HS-5 (cell line): ENCODE data around the gene RABGAP1.

Experiments used
- DNase-seq: peaks from one replicate; pipeline ENCODE4 v3.0.0-alpha.2; 2012; ENCODE audit warnings: low read depth

Gene RABGAP1

DNA sequence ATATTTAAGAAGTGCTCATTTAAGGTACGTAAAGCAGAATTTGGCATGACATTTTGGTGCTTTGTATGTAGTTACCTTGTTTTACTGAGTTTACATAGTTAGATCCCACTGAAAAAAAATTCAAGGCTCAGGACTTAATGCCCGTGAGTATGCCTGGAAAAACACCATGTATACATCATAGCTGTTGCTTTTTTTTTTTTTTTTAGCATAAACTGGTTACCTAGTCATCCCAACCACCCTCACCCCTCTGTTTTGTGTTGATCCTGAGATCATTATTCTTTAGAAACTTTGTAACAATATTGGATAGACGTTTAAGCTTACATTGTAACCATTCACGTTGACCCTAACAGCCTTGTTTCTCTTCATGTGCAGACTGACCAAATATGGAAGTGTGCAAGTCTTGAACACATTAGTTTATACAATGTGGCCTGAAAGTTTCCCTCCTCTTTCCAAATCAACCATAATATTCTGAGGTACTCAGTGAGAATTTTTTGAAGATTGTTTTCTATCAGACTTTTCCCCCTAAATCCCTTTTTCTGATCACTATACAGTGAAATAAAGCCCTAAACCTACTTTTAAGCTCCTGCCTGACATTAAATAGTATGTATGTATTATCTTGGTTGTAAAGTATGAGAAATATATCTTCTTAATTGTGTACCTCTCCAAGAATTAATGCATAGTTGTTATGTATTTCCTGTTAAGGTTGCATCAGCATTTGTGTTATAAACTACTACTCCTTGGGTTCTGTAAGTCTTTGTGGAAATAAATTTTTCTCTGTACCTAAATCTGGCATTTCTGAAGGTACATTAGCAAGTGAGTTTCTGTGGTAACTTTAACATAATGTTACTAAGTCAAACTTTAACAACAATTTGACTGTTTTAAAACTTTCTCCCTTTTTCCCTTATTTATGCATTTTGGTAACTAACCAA lies 4.4 kb downstream of the RABGAP1 start:
- no peak for DNase-seq

DNA sequence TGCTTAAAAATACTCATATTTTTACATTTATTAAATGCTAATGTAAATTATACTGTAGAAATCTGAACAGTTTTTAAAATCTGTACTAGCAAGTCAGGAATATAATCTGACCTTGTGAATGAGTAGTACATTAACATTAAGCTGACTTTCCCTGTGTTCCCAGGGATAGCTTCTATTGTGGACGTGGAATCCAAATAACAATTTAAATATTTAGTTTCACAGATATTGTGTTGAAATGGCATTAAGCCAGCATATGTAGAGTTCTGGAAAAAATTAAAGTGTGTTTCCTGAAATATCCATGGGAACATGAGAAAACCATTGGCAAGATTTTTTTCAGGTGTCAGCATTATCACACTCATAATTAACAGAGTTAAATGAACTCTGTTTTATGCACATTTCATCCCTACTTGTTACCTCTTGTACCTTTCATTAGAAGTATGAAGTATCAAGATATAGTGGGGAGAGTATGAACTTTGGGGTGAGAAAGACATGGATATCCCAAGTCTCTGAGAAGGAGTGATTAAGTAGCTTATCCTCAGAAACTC lies 5.7 kb downstream of the RABGAP1 start:
- no peak for DNase-seq

DNA sequence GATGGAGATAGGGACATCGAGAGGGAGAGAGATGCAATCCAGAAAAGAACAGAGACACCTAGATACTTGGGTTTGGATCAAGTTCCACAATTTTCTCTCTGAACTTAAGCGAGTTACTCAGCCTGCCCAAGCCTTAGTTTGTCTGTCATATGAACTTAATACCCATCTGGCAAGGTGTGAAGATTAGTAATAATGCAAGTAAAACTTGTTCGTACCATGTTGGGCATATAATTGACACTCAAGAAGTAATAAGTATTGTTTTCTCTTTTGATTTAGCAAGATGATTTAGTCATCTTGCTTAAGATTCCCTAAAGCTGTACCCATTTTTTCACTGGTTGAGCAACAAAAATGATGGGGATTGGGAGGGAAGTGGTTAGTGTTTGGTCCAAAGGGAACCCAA lies 7.5 kb downstream of the RABGAP1 start:
- DNase-seq, result no peak

DNA sequence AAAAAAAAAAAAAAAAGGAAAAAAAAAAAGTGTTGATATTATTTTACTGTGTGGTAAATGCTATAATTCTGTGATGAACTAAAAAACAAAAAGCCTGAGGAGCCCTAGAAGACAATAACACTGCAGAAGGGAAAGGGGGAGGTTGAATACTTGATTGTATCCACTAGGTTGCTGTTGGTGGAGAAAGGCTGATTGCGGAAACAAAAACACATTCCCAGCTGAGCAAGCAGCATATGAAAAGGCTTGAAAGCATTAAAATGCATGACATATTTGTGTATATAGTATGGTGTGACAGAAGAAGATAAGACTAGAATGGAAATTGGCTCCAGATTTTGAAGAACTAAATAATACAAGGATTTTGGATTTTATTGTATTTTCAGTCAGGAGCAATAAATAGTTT lies 8.9 kb downstream of the RABGAP1 start:
- DNase-seq, result no peak

DNA sequence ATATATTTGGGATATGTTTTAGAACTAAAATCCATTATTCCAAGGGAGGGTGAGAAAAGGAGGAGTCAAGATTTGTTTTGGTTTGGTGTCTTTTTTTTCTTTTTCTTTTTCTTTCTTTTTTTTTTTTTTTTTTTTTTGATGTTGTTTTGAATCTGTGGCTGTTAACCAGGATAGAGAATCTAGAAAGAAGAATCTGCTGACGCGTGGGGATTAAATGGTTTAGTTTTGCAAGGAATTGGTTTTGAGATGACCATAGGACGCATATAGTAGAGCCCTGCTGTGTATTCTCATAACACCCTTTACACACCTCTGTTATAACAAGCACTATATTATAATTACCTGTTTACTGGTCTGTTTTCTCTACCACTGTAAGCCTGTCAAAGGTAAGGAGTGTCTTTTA lies 9.4 kb downstream of the RABGAP1 start:
- DNase-seq, result no peak

DNA sequence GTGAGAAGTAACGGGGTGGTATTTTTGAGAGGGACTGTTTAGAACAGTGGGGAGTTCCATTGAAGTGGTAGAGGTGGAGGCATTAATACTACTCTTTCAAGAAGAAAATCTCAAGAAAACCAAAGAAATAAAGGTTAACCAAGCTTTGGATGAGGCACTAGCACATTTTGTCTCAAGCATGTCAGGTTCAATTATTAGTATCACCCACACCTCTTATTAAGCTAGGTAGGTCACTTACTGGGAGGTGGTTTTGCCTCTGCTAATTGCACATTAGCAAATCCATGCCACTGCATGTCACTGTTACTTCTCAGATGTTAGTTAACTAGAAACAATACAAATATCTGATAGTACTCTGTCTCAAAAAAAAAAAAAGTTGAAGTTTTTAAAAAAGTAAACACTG lies 10.2 kb downstream of the RABGAP1 start:
- DNase-seq, result no peak

DNA sequence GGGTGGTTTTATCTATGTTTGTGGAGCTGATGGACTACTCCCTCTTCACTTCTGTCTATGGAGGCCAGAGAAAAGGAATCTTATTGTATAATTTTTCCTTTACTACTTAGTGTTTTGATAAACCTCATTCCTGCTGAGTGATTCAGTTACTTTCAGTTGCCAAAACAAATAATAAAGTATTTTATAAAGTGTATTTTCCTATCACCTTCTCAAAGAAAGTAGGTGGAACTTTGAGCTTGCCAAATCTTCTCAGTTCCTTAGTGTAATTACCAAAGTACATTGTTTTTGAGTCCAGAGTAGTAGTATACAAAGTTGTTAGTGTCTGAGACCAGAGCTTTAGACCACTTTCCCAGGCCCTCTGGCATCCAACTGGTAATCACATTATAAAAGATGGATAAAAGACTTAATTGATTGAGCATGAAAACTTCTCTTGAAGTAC lies 13.5 kb downstream of the RABGAP1 start:
- no peak for DNase-seq

DNA sequence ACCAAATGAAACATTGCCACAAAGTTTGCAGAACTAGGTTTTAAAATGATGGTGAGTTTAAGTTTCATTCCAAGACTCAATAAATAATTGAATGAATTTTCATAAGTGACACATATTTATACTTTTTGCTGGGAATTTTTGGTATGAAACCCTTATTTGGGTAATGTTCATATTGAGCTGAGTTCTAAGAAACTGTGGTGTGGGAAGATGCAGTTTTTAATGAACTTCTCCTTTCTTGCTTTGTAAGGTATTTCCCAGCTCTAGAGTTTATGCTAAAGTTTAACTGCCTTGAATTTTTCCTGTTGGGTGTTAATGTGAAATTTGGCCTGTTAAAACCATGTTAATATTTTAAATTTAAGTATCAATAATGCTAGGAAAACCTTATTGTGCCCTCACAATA lies 15.1 kb downstream of the RABGAP1 start:
- no peak for DNase-seq

DNA sequence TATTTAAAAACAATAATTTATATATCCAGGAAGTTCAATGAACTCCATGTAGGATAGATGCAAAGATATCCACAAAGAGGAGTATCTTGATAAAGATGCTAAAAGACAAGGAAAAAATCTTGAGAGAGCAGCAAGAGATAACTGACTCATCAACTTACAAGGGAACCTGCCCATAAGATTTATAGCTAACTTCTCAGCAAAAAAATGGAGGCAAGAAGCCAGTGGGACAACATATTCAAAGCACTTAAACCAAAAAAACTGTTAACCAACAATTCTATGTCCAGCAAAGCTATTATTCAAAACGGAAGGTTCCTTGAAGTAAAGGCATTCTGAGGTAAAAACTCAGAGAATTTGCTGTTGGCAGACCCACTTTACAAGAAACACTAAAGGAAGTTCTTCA lies 20.3 kb downstream of the RABGAP1 start:
- no peak for DNase-seq

DNA sequence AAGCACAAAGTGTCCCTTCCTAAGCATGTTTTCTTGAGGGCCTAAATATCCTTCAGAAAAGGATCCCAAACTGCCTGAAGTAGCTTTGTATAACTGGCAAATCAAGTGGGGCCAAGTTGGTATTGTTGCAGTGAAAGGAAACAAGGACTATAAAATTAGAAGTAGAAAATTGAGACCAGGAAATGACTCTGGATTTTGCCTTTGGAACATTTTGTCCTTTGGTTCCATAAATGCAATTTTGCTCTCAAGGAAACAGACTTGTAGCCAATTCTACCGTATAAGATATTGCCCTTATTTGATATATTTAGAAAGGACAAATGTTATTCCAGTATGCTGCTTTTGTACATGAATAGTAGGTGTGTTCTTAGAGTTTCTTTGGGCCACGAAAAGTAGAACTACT lies 34.4 kb downstream of the RABGAP1 start:
- DNase-seq, result no peak

DNA sequence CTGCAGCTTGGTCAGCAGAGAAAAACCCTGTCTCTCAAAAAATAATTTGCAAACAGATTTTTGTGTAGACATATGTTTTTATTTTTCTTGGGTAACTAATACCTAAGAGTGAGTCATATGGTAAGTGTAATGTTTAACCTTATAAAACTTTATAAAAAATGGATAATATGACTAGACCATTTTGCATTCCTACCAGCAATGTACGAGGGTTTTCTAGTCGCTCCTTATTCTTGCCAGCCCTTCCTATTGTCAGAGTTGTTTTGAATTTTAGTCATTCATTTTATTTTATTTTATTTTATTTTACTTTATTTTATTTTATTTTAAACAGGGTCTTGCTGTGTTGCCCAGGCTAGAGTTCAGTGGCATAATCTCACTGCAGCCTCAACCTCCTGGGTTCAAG lies 37.8 kb downstream of the RABGAP1 start:
- no peak for DNase-seq

DNA sequence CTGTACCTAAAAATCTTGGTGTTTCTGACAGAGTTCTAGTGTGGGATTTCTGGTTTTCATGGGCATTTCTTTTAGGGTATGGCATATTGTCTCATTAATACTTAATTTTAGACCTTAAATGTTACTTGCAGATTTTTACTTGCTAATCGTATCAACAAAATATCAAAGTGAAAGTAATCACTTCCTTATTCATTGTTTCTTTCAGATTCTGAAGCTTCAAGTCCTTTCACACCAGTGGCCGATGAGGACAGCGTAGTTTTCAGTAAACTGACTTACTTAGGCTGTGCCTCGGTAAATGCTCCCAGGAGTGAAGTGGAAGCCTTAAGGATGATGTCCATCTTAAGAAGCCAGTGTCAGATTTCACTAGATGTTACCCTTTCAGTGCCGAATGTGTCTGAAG lies 45.2 kb downstream of the RABGAP1 start:
- no peak for DNase-seq

DNA sequence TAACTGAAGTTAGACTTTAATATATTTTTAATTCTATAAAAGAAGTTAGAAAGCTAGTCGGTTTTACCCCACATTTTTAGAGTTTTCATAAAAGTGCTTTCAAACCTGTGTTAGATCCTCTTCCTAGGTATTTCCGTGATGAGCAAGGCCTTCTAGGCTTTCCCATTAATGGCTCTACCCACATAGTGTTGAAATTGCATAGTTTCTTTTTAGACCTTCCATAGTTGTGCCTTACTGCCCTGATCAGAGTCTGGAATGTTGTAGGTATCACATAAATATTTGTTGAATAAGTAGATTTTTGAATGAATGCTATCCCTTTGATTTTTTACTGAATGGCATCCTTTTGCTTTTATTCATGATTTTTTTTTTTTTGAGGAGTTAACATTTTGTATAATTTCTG lies 47.3 kb downstream of the RABGAP1 start:
- no peak for DNase-seq

DNA sequence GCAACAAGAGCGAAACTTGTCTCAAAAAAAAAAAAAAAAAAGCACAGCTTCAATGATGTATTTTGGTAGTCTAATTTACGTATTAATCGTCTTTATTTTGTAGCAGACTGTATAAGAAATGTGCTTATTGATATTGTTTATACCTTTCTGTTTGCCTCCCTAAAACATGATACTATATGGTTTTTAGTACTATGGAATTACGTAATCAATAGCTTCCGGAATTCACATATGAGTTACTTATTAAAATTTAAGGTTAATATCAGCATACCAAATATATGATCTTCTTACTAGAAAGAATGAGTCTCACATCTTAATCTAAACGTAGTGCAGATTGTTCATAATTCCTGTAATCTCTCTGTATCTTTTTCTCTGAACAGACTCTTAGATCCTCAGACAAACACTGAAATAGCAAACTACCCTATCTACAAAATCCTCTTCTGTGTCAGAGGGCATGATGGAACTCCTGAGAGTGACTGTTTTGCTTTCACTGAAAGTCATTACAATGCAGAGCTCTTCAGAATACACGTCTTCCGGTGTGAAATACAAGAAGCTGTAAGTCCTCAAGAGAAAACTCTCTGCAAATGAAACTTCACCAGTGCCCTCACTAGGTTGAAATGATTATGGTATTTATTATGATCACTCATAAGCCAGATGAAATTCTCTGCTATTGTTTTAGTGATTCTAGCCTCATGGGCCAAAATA lies 48.3 kb downstream of the RABGAP1 start:
- no peak for DNase-seq

DNA sequence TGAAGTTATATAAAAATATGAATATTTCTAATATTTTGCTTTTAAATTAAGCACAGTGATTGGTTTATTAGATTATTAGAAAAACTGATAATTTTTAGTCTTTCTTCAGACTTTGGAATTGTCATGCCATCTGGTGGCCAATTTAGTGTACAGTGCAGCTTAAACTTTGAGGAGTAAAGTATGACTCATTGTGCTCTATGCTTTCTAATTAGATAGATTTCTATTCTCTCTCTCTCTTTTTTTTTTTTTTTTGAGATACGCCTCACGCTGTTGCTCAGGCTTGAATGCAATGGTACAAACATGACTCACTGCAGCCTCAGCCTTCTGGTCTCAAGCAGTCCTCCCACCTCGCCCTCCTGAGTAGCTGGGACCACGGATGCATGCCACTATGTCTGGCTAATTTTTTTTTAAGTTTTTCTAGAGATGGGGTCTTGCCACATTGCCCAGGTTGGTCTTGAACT lies 50.6 kb downstream of the RABGAP1 start:
- peak; percentile 78 for DNase-seq

DNA sequence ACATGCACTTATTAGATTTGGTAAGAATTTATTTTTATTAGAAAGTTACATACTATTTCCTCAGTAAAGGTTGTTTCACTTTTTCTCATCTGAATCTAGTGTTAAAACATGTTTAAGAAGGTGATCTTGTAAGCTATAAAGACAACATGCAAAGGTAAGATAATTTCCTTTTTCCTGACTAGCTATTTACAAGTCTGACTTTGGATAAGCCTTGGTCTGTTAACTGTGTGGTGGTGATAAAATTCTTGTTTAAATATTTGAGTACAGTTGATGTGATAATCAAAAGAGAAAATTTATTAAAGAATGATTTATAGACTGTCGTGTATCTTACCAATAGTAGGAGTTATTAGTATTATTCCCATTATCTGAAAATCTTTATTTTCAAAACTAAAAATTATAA lies 55.8 kb downstream of the RABGAP1 start:
- DNase-seq, result no peak

DNA sequence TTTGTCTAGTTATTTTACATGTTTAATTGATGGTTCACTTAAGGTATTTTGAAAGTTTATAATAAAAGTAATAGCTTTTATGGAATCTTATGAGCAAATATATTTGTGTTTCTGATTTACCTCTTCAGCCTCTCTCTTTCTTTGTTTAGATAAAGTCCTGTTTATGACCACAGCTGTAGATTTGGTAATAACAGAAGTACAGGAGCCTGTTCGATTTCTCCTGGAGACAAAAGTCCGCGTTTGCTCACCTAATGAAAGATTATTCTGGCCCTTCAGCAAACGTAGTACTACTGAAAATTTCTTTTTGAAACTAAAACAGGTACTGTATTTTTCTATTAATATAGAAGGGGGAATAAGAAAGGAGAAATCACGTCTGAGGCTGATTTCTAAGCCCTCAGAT lies 57.6 kb downstream of the RABGAP1 start:
- DNase-seq, result no peak

DNA sequence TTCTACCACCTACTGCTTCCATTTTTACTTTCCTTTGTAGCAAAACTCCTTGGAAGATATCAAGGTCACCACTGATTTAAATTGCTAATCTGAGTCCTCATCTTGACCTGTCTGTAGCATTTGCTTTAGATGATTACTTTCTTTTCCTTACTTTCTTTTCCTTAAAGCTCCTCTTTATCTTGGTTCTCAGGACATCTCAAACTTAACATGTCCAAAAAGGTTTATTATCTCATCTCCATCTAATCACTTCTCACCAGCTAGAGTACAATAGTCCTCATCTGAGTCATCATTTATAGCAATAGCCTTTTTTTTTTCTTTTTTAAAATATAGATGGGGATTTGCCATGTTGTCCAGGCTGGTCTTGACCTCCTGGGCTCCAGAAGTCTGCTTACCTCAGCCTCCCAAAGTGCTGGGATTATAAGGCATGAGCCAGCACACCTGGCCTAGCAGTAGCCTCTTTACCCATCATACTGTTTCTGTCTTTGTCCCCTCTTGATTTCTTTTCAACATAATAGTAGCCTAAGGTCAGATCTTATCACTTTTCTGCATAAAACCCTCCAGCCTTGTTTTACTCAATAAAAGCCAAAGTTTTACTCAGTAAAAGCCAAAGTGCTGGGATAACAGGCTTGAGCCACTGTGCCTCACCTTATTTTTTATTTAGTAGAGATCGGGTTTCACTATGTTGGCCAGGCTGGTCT lies 59.7 kb downstream of the RABGAP1 start:
- no peak for DNase-seq

DNA sequence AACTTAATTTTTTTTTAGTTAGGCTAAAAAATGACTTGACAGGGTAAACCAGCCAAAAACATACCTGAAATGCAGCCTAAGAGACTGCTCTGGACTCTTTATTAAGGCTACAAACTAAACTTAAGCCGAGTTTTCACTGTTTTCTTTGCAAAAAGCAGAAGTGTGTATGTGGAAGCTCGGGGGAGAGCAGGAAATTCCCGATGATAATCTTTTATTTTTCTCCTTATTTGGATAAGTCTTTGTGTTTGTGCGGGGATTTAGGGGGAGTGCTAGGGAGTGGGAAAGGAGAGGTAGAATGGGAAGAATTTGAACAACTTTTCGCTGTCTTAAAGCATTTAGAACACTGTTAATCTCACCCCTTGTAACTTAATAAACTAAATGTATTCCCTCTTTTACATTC lies 61.9 kb downstream of the RABGAP1 start:
- DNase-seq, result no peak

DNA sequence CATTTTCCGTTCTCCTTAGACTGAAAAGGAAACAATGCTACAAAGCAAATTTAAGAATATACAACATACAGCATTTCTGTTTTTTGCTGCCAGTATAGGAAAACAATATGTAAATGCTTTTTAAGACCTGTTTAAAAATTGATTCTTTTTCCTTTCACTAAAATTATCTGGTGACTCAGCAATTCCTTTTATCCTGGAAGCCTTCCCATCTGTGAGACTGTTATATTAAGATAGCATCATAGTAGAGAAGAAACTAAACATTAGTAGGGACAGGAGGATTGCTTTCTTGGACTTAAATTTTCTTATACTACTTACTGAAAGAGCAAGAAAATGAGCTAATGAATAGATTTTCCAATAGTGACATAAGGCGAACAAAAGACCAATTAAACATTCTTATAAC lies 62.6 kb downstream of the RABGAP1 start:
- no peak for DNase-seq

DNA sequence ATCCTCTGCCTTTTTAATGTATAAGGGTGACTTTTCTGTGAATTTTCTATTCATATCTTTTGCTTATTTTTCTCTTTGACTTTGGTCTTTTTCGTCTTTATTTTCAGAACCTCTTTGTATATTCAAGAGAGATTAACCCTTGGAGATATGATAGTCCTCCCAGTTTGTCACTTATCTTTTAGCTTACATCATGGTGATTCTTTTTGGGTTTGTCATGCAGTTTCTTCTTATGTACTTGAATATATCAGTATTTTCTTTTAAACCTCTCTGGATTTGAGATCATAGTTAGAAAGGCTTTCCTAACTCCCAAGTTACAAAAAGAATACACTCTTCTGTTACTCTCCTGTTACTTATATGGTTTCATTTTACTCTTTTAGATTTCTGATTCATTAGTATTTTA lies 65.1 kb downstream of the RABGAP1 start:
- DNase-seq, result no peak

DNA sequence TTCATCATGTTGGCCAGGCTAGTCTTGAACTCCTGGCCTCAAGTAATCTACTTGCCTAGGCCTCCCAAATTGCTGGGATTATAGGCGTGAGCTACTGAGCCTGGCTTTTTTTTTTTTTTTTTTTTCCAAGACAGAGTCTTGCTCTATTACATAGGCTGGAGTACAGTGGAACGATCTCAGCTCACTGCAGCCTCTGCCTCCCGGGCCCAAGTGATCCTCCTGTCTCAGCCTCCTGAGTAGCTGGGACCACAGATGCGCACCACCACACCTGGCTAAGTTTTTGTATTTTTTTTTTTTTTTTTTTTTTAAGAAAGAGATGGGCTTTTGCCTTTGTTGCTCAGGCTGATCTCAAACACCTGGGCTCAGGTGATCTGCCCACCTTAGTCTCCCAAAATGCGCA lies 66.4 kb downstream of the RABGAP1 start:
- DNase-seq, result no peak

DNA sequence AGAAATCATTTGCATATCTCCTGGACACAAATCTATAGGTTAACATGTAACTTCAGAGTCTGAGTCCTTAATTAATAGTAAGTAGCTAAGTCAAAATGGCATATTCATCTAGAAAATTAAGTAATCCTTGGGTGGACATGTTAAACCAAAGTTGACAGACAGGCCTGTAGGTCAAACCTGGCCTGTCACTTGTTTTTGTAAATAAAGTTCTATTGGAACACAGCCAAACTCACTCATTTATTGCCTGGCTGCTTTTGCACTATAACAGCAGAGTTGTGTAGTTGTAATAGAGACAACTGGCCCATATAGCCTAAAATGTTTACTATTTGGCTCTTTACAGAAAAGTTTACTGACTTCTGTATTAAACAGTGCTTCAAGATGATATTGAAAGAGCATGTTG lies 68.1 kb downstream of the RABGAP1 start:
- no peak for DNase-seq
